Measurements from ENCODE around the gene SLC11A2. TPM values are rescaled to one million over a fixed set of nuclear protein-coding genes. Genes with fewer than 3 reads are reported as not detected.

Gene SLC11A2
- polyA plus RNA-seq, 1 of the 3 experiments (the other 2 are of a cell fraction) = 27.7 TPM

- ChIA-PET POLR2A (no interaction called here), CTCF (interaction anchor here (1.2 kb wide), 1 partner anchor 112 kb away, joined by 3 read pairs; no protein-coding TSS in a partner anchor)
- H3K9me3 ChIP-seq = no peaks in the 10 kb centered on the region
- no peaks in the 10 kb centered on the region for H3K79me2 ChIP-seq (ENCODE audit: insufficient read depth)
- H3K36me3 ChIP-seq (replicated peaks in 1 of 2; ENCODE audit: control insufficient read depth in 1 of 2, insufficient read depth in 2 of 2, low read length in 1 of 2) = no peaks in the 10 kb centered on the region
- H3F3A ChIP-seq (replicated peaks; ENCODE audit: insufficient read depth) = no peaks in the 10 kb centered on the region
- H3K4me2 ChIP-seq = no peak overlapping the region
- no peak overlapping the region for H3K27ac ChIP-seq (ENCODE audit: low read depth in 2 of 2, low read length in 1 of 2)
- H3K4me1 ChIP-seq (ENCODE audit: control insufficient read depth in 1 of 2, insufficient read depth in 2 of 2, low read depth in 1 of 2, low read length in 1 of 2) = peaks cover 0 to 6% of the 10 kb centered on the region in 2 experiments; a peak in 1 of 4 replicates
- no peaks in the 10 kb centered on the region for H3K9me2 ChIP-seq
- WGBS (ENCODE audit: low lambda C conversion rate) = 60% methylated on average over 1 of the region's 1 CpG
- no peak overlapping the region for H2AFZ ChIP-seq (ENCODE audit: low read depth)
- DNase-seq = no peak
- H3K4me3 ChIP-seq (ENCODE audit: low read depth in 2 of 2, low read length in 1 of 2) = no peak overlapping the region
- TF ChIP-seq RCOR1 (IDR thresholded peaks at IDR 0.05; ENCODE audit: low read length) = no peak
- TF ChIP-seq PBX3 (IDR thresholded peaks at IDR 0.05) = no peak
- no peak for TF ChIP-seq TCF12 (IDR thresholded peaks at IDR 0.05)
- no peak for TF ChIP-seq SIN3A (IDR thresholded peaks at IDR 0.05; ENCODE audit: borderline replicate concordance, low read depth, low read length)
- TF ChIP-seq JUND (IDR thresholded peaks at IDR 0.05) = no peak
- TF ChIP-seq GATA2 (CRISPR knock-in tag; IDR thresholded peaks at IDR 0.05) = no peak
- TF ChIP-seq IRF3 (IDR thresholded peaks at IDR 0.05; ENCODE audit: low read depth, low read length) = no peak
- TF ChIP-seq MEF2A (IDR thresholded peaks at IDR 0.05; ENCODE audit: borderline replicate concordance, low read depth) = no peak
- TF ChIP-seq FOXJ3 (CRISPR knock-in tag; IDR thresholded peaks at IDR 0.05) = no peak
- no peak for TF ChIP-seq POLR2AphosphoS5 (IDR thresholded peaks at IDR 0.05; ENCODE audit: low read depth, low read length)
- TF ChIP-seq REST (IDR thresholded peaks at IDR 0.05; ENCODE audit: low read depth, low read length) = no peak
- TF ChIP-seq YY1 (IDR thresholded peaks at IDR 0.05; ENCODE audit: low read depth) = no peak
- no peak for TF ChIP-seq TEAD4 (IDR thresholded peaks at IDR 0.05; ENCODE audit: borderline replicate concordance, insufficient read depth)
- TF ChIP-seq MXI1 (IDR thresholded peaks at IDR 0.05; ENCODE audit: low read depth, low read length) = no peak
- H4K20me1 ChIP-seq (ENCODE audit: insufficient read depth) = no peaks in the 10 kb centered on the region
- no peaks in the 10 kb centered on the region for H3K27me3 ChIP-seq (ENCODE audit: insufficient read depth)
- no peak overlapping the region for H3K9ac ChIP-seq
Observed at GRCh38 chr12:50937653-50938052, 88.5 kb downstream of the SLC11A2 start.
